Mesenteric fat pad (tissue), 1 donor: ENCODE results near the gene UGT1A7. TPM values are rescaled to one million over a fixed set of nuclear protein-coding genes. Genes with fewer than 3 reads are reported as not detected.

Experiments
- DNase-seq: peaks from one replicate; pipeline ENCODE4 v3.0.0-alpha.2; 2020; ENCODE audit warnings: low spot score
- total RNA-seq: library from RNA; stranded (reverse); fragmentation: NEBNext Ultra II Directional; extraction: Animal tissue kit (Norgen Biotek cat#: 25700); gene quantifications from one replicate; pipeline ENCODE4 v1.2.1, GENCODE V29; 2021
- donor health status: DM: yes; HTN: yes; CAD: no.

Gene UGT1A7
- total RNA-seq, 1 donor from 2014 or later: 0.80 TPM

DNA sequence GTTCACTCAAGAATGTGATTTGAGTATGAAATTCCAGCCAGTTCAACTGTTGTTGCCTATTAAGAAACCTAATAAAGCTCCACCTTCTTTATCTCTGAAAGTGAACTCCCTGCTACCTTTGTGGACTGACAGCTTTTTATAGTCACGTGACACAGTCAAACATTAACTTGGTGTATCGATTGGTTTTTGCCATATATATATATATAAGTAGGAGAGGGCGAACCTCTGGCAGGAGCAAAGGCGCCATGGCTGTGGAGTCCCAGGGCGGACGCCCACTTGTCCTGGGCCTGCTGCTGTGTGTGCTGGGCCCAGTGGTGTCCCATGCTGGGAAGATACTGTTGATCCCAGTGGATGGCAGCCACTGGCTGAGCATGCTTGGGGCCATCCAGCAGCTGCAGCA is 78.3 kb downstream of the UGT1A7 start, which contains the start of gene UGT1A1:
UGT1A1 (plus strand) TSS at position 228 of the 400 bp plus-strand sequence; CDS start at position 246, 18 bp downstream.
- DNase-seq: no peak

DNA sequence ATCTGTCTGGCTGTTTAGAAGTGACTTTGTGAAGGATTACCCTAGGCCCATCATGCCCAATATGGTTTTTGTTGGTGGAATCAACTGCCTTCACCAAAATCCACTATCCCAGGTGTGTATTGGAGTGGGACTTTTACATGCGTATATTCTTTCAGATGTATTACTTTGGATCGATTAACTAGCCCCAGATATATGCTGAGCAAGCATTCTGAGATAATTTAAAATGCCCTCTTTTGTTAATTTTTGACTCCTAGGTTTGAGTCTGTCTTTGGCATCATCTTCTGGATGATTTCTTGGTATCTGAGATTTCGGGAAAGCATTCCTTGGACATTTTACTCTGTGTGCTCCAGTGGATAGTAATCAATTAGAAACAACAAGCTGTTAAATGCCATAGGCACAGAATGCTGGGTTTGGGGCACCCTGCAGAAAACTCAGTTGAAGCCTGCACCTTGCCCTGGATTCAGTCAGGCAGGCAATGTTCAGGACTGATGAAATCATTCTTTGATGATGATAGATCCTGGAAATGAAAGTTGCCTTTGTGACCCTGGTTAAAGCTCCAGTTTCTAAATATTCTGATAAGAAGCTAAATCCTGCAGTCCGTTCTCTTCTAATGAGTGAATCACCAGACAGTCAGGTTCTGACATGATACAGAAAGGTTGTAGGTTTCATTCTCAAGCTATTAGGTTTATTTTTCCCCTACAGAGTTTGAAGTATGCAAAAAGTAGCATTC is 79.5 kb downstream of the UGT1A7 start:
- no peak for DNase-seq

DNA sequence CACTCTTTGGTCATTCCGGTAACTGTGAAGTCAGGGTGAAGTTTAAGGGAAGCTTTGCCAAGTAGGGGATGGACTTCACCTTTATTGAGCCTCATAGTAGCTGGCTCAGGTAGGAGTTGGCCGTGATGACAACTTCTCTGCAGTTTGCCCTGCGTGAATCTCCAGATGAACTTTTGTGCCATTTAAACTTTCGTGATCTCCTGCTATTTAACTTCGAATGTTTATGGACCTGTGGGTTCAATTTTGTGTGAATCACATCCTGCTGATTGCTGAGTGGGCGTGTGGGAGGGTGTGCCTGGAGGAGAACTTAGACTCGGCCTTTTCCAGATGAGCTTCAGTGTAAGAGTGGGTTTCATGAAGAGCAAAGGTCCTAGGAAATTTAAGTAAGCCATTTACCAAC is 82.6 kb downstream of the UGT1A7 start:
- no peak for DNase-seq

DNA sequence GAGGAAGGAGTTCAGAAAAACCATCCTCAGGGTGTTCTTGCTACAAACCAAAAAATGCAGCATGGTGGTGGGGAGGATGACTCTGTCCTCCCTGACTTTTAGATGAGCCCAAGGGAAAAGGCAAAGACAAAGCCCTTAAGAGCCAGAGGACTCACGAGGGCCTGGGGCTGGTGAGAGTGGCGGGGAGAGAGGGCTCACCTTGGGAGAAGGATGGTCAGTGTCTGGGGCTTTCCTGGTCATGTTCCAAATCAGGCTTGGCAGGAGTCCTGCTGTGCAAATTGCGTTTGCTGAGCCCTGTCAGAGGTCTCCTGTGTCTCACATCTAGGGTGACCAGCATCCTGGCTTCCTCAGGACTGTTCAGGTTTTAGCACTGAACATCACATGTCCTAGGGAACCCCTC is 83.1 kb downstream of the UGT1A7 start:
- DNase-seq: no peak

DNA sequence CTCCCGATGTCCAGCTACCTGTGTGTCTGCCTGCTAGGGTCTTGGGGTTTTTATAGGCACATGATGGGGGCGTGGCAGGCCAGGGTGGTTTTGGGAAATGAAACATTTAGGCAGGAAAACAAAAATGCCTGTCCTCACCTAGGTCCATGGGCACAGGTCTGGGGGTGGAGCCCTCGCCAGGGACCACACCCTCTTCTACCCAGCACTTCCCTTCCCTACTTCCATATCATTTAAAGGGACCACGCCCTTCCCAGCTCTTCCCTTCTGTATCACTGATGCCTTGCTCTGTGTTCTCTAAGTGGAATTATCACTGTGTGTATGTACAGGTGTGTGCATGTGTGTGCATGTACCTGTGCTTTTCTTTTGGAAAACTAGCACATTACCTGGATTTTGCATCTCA is 84.7 kb downstream of the UGT1A7 start:
- no peak for DNase-seq

DNA sequence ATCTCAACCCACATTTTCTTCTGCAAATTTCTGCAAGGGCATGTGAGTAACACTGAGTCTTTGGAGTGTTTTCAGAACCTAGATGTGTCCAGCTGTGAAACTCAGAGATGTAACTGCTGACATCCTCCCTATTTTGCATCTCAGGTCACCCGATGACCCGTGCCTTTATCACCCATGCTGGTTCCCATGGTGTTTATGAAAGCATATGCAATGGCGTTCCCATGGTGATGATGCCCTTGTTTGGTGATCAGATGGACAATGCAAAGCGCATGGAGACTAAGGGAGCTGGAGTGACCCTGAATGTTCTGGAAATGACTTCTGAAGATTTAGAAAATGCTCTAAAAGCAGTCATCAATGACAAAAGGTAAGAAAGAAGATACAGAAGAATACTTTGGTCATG is 86.4 kb downstream of the UGT1A7 start:
- DNase-seq: no peak

DNA sequence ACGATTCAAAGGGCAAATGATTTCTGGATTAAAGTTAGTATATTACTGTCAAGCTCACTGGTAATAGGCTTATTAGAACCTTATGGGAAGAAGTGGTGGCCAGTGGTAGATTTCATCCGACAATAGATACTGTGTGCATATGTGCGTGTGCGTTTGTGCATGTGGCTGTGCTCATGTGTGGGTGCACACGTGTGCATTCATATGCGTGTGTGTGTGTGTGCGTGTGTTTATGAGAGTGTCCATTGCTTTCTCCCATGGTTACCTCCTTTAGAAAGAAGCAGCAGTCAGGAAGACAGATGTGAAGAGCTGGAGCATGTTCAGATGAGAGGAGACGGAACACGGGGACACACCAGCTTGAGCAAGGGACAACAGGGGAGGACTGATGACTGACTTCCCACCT is 87.6 kb downstream of the UGT1A7 start:
- no peak for DNase-seq

DNA sequence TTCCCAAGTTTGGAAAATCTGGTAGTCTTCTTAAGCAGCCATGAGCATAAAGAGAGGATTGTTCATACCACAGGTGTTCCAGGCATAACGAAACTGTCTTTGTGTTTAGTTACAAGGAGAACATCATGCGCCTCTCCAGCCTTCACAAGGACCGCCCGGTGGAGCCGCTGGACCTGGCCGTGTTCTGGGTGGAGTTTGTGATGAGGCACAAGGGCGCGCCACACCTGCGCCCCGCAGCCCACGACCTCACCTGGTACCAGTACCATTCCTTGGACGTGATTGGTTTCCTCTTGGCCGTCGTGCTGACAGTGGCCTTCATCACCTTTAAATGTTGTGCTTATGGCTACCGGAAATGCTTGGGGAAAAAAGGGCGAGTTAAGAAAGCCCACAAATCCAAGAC is 90.5 kb downstream of the UGT1A7 start:
- DNase-seq: no peak

DNA sequence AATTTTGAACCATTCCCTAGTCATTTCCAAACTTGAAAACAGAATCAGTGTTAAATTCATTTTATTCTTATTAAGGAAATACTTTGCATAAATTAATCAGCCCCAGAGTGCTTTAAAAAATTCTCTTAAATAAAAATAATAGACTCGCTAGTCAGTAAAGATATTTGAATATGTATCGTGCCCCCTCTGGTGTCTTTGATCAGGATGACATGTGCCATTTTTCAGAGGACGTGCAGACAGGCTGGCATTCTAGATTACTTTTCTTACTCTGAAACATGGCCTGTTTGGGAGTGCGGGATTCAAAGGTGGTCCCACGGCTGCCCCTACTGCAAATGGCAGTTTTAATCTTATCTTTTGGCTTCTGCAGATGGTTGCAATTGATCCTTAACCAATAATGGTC is 90.9 kb downstream of the UGT1A7 start:
- DNase-seq: no peak

DNA sequence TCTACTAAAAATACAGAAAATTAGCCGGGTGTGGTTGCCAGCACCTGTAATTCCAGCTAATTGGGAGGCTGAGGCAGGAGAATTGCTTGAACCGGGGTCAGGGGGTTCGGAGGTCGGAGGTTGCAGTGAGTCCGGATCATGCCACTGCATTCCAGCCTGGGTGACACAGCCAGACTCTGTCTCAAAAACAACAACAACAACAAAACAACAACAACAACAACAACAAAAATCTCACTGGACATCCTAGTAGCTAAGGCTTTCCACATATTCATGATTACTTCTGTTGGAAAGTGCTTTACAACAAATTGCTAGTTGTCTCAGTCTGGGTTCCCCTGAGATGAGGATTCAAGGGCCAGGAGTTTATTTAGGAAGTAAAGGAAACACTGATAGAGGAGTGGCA is 92.2 kb downstream of the UGT1A7 start:
- no peak for DNase-seq

DNA sequence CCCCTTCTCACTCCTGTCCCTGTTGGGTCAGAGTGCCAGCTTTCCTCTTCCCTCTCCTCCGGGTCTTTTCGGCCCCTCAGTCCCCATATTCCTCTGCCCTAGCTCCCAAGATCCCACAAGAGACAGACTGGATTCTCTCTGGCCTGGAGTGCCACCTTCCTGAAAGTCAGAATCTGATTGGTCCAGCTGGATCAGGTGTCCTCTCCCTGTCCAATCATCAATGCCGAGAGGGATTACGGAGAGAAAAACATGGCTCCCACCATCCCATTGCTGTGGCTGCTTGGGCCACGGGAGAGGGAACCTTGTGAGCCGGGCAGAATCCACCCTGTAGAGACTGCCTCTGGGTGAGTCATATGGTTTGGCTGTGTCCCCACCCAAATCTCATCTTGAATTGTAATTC is 93.7 kb downstream of the UGT1A7 start:
- DNase-seq: no peak

DNA sequence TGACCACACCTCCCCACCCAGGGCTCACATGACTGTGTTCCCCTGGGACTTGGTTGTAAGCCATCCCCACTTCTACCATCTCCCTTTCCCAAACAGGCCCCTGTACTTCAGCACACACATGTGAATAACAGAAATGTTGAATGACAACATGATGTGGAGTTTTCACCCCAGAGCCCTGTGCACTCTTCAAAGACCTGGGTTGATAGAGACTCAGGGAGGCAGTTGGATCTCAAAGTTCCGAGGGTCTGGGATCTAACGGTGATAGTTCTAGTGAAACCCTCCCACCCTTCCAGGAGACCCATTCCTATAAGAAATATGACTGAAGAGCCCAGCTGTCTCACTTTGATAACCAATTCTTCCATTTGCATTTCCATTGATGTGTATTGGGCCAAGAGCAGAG is 96.3 kb downstream of the UGT1A7 start, which contains the start of gene MROH2A:
MROH2A (plus strand) TSS at position 301 of the 400 bp plus-strand sequence. CDS start 1,029 bp downstream, outside the sequence.
- DNase-seq: no peak

DNA sequence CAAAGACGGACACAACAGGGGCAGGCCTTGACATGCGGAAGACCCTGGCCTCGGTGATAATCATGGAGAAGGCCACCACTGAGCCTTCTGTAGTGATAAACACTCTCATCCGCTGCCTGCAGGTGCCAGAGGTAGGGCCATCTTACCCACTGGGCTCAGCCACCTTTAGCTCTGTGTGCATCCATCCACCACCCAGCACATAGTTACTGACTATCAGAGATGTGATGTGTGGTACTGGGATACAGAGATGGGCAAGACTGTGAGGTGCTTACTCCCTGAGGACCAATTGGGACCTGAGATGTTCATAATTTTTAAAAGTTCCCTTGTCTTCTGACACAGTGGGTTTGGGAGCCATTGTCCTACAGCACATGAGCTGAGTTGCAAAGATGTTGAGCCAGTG is 98.0 kb downstream of the UGT1A7 start:
- no peak for DNase-seq

DNA sequence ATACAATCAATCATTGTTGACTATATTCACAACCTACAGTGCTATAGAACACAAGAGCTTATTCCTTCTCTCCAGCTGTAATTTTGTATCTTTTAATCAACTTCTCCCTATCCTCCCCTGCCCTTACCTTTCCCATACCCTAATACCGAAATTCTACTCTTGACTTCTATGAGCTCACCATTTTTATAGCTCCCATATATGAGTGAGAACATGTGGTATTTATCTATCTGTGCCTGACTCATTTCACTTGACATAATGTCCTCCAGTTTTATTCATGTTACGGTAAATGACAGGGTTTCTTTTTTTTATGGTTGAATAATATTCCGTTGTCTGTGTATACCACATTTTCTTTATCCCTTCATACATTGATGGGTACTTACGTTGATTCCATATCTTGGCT is 99.1 kb downstream of the UGT1A7 start:
- DNase-seq: no peak

DNA sequence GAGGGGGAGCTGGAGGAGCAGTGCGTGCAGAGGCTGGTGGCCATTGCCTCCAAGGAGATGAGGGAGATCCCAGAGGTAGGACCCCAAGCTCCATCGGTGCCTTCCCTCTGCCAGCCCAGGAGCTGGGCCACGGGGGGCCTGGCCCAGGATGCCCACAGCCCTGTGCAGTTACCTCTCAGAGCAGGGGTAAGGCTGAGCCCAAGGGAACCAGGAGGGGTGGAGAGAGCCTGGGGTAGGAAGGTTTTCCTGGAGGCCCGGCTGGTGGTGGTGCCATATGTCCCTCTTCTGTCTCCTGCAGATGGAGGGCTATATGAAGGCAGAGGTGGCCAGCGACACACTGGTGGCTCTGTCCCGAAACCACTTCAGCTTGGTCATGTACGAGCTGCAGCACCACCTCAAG is 107.9 kb downstream of the UGT1A7 start:
- peak; percentile 82 for DNase-seq

DNA sequence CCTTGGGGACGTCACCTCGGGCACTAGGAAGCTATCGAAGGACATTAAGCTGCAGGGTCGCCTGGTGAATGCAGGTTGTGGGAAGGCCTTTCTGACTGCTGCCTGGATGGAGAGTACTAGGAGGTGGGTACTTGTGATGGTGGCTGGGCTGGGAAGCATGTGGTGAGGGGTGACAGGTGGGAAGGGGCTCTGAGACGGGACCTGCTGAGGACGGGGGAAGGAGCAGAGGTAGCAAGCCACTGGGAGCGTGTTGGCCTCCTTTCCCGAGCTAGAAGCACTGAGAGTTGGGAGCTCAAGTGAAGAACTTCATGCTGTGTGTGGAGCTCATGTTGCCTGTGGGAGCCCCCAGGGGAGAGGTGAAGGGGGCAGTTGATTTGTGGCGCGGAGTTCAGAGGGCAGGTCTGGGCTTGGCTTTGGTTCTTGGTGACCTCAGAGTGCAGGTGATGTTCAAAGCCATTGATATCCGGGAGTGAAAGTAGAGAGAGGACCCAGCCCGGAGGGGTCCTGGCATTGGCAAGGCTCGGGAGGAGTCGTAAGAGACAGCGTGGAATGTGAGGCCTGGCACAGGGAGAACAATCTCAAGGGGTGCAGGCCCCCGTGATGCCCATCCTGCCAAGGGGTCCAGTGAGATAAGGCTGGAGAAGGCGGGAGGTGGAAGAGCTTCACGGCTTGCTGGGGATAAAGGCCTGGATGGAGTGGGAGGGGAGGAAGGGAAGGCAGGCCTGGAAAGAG is 109.6 kb downstream of the UGT1A7 start:
- peak; percentile 62 for DNase-seq

DNA sequence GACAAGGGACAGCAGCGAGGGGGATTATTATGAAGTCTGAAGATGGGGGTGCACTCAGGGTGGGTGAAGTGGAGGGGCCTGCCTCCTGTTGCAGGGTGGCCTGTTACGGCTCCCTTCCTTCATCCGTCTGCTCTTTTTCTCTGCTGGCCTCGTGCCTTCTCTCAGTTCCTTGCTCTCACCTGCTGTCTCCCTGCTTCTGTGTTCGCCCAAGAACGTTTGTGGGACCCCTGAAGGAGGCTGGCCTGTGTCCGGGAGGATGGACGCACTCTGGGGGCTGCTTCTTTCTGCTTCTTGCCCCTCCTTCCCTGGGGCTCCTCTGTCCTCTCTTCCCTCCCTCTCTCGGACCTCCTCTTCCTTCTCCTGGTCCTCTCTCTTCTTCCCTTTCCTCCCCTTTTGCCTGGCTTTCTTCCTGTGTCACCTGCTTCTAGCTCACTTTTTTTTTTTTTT is 110.2 kb downstream of the UGT1A7 start:
- peak; percentile 51 for DNase-seq

DNA sequence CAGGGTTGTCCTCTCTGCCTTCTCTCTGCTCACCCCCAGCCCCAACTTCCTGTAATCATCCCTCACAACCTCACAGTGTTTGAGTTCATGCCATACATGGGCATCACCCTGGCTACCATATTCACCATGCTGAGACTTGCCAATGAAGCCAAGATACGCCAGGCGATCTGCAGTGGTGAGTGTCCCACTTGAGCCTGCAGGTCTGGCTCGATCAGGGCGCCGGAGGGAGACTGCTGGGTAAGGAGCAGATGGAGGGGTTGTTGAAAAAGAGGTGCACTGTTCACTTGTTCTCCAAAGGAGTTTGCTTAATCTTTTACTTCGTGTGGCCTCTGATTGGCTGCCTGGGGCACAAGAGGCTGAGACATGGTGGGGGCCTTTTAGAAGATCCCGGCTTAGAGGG is 111.0 kb downstream of the UGT1A7 start:
- peak; percentile 39 for DNase-seq

DNA sequence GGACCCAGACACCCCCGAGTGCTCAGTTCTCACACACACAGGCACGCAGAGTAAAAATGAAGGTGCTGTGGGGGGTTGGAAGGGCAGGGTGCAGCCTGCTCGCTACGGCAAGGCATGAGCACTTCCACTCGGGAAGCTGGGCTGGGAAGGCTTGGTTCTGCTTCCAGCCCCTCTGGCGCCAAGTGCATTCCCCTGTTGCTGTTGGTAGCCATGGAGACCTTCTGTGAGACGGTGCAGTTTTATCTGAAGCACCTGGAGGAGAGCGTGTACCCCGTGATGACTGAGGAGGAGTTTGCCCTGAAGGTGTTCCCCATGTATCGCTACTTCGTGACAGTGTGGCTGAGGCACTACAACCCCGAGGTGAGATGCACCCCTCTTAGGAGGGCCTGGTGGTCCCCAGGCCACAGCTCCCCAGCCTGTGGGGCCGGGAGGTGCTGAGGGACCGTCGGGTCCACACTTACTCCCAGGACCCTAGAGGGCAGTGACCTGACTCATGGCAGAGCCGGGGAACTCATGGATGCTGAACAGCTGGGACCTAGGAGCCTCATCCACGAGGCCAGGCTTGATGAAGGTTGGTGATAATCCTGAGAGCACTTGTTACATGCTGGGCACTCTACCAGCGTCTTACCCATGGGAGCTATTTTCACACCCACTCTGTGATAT is 111.9 kb downstream of the UGT1A7 start:
- peak; percentile 45 for DNase-seq

DNA sequence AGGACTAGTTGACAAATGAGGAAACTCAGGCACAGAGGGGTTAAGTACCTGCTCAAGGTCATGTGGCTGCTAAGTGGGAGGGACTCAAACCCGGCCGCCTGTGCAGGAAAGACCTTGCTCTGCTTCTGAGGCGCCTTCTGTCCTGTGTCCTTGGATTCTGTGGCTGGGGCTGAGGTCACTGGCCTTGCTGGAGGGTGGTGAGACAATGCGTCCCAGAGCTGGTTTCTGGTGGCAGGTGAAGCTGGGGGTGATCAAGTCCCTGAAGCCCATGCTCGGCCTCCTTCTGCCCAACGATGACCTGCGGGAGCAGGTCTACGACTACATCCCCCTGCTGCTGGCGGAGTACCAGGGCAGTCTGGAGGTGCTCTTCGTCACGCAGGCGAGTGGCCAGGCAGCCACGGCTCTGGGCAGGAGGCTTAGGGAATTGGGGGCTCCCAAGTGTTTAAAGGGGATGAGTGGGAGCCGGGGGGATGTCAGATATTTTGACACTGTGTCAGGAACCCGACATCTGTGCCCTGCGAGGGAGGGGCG is 112.5 kb downstream of the UGT1A7 start:
- peak; percentile 82 for DNase-seq

DNA sequence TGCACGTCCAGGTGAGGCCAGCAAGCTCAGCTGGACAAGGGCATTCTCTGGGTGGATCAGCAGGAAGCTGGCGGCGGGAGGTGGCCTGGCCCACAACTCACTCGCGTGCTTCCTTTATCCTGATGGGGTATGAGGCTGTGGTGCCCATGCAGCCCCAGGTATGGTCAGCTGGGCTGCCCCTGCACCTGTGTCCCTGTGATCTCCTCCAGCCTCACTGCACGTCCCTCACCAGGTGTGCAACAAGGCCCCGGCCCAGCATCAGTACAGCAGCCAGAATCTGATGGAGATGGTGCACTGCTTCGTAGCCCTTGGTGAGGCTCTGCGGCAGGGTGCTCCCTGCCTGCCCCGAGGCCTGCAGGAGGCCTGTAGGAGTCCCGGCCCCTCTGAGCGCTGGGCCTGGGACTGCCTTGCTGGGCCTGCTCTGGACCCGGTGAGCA is 114.1 kb downstream of the UGT1A7 start:
- DNase-seq: peak; percentile 84

DNA sequence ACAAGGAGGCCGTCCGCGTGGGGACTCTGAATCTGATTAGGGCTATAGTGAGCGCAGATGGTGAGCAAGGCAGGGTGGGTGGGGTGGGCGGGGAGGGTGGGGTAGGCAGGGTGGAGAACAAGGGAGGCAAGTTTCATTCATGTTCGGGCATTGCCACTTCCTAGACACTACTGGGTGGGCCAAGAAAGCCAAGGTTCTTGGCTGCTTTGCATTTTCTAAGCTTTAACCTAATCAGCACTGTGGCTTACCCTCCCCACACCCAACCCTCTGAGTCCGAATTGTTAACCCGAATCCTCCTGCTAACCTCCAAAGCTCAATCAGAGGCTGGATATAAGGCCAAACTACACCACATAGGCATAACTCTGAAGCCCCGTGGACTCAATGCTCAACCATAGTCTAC is 114.6 kb downstream of the UGT1A7 start:
- DNase-seq: peak; percentile 22
